GM12864 (cell line): Measurements from ENCODE around the gene LRRC14B.

ENCODE experiments used
- DNase-seq: peaks from one replicate; pipeline ENCODE4 v3.0.0-alpha.2; 2011; ENCODE audit warnings: low read depth
- H3K4me3 ChIP-seq: 2 replicates; pipeline ENCODE4 v1.5.1; 2011; ENCODE audit warnings: mild to moderate bottlenecking, low read depth, low read length, control low read depth
- TF ChIP-seq, protein P1 (sequence below): IDR thresholded peaks from 2 replicates; pipeline ENCODE4 v1.5.1; 2011; ENCODE audit warnings: low read depth, mild to moderate bottlenecking, moderate library complexity, low read length, control low read depth, inconsistent platforms; ENCODE audit errors: missing control alignments

Gene LRRC14B

DNA sequence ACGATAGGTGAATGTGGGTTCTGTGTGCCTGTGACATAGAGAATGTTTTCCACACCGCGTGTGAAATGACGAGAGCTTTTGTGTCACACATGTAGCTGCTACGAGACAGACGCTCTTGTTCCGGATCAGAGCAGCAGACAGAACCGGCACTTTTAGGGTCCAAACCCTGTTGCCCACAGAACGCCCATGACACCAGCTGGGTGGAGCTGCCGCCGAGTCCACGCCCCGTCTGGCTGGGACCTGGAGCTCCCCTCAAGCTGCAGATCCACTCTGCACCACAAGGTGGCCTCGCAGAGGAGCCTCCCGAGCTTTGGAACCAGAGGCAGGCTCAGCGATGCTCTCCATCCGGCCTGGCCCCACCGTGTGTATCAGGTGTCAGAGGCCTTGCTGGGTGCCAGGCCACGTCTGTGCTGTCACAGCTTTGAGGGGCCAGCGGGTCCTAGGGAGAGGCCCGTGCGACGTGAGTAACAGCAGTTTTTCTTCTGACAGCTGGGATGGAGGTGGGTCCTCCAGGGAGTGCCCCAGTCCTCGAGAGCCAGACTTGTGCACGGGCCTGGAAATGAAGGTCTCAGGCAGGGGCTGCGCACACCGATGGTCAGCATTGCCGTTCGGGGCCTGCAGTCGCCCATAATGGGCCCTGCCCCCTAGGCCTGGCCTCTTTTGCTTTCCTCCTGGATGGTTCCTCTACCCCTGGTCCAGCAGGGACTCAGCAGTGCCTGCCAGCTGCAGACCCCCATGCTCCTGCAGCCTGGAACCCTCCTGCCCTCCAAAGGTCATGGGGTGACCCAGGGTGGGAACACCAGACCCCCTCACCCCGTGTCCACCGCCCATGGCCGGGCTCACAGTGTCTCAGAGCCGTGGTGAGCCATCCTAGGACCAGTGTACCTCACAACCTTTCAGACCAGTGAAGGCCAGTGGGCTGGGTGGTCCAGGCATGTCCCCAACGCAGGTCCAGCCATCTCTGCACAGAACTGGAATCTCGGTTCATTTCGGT, 2.5 kb upstream of the LRRC14B start:
- DNase-seq: peak; percentile 41
- TF ChIP-seq, protein P1, sequence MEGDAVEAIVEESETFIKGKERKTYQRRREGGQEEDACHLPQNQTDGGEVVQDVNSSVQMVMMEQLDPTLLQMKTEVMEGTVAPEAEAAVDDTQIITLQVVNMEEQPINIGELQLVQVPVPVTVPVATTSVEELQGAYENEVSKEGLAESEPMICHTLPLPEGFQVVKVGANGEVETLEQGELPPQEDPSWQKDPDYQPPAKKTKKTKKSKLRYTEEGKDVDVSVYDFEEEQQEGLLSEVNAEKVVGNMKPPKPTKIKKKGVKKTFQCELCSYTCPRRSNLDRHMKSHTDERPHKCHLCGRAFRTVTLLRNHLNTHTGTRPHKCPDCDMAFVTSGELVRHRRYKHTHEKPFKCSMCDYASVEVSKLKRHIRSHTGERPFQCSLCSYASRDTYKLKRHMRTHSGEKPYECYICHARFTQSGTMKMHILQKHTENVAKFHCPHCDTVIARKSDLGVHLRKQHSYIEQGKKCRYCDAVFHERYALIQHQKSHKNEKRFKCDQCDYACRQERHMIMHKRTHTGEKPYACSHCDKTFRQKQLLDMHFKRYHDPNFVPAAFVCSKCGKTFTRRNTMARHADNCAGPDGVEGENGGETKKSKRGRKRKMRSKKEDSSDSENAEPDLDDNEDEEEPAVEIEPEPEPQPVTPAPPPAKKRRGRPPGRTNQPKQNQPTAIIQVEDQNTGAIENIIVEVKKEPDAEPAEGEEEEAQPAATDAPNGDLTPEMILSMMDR: peak; percentile 96
- no peak overlapping the region for H3K4me3 ChIP-seq

DNA sequence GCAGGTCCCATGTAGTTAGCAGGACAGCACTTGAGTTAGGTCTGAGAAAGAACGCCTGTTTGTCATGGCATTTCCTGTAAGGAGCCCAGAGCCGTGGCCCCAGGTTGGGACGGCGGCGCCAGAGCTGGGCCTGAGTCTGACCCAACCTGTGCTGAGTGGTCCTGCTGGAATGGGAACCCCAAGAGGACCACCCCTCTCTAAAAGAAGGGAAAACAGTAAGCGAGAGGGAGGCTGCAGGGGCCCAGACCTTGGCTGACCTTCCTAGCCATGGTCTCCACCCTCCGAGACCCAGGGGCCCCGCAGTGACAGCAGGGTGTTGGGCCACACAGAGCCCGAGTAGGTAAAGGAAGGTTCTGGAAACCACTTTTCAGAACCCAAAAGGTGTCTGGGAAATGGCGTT, 1.8 kb upstream of the LRRC14B start:
- DNase-seq: no peak
- no peak overlapping the region for H3K4me3 ChIP-seq
- TF ChIP-seq, protein P1: no peak

DNA sequence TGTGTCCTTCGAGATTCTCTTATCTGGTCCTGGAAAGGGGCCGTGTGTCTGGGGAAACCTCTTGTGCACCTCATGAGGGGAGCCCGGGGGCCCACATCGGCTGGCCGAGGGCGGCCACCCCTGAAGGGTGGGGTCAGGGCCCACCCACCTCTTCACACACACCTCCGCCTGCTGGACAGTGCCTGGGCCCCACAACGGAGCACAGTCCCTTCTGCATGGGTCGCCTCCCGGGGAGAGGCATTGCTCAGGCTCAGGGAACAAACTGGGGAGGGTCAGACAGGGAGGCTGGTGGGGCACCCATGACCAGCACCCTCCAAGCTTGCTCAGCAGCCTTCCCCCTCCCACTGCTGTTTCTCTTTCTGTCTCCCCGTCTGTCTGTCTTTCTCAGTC, 1.3 kb upstream of the LRRC14B start:
- H3K4me3 ChIP-seq: no peak overlapping the region
- TF ChIP-seq, protein P1: no peak
- no peak for DNase-seq

DNA sequence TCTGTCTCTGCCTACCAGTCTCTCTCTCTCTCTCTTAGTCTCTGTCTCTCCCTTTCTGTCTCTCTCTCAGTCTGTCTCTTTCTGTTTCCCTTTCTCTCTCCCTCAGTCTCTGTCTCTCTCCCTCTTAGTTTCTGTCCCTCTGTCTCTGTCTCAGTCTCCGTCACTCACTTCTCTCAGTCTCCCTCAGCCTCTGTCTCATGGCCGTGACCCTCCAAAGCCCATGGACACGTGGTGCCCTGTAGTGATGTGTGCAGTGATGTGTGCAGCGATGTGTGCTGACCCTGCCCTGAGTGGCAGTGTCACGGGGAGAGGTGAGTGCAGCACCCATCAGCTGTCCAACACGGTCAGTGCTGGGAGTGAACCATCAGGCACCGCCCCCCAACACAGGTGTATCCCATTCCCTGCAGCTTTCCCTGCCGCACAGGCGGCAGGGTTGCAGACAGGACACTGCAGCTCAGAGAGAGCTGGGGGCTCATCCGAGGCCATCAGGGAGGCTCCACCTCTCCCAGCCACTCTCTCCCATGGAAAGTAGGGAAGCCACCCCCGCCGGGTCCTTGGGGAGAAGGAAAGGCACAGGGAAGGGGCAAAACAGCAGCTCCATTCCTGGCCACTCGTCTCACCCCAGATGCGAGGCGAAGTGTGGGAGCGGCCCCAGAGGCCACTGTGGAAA, 794 bp upstream of the LRRC14B start:
- no peak overlapping the region for H3K4me3 ChIP-seq
- no peak for DNase-seq
- TF ChIP-seq, protein P1: no peak

DNA sequence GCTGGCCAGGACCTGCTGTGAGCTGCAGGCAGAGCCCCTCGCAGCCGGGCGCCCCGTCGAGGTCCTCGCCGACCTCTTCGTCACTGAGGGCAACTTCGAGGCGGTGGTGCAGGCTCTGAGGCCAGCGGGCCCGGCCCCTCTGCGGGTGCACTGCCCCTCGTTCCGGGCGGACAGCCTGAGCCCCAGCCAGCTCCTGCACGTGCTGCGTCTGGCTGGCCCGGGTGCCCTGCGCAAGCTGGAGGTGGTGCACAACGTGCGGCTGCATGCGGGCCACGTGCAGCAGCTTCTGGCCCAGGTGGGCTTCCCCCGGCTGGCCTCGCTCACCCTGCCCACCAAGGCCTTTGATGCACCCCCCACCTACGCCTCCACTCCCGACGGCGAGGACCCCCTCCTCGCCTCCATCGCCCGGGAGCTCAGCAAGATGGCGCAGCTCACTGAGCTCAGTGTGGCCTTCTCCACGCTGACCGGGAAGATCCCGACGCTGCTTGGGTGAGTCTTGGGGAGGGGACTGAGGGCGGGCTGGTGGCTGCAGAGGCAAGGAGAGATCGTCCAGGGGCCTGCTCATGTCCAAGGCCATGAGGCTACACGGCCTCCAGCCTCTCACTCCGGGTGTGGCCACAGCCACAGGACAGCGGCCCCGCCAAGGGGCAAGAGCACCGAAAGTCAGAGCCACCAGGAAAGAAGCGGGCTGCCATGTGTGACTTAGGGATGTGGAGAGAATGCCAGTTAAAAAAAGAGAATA, 825 bp downstream of the LRRC14B start:
- no peak for DNase-seq
- H3K4me3 ChIP-seq: no peak overlapping the region
- TF ChIP-seq, protein P1: no peak

DNA sequence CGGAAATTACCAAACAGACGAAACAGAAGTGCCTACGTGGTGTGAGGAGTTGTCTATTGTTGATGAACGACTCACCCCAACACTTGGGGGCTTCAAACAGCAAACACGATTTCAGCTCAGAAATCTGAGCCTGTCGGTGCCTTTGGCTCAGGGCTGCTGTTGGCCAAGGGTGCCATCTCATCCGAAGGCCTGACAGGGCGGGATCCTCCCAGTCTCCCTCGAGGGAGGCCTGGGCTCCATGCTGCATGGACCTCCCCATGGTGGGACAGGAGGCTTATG, 1.3 kb downstream of the LRRC14B start:
- TF ChIP-seq, protein P1: no peak
- H3K4me3 ChIP-seq: no peak overlapping the region
- no peak for DNase-seq
